ENCODE data around the gene WWOX.

Gene WWOX

DNA sequence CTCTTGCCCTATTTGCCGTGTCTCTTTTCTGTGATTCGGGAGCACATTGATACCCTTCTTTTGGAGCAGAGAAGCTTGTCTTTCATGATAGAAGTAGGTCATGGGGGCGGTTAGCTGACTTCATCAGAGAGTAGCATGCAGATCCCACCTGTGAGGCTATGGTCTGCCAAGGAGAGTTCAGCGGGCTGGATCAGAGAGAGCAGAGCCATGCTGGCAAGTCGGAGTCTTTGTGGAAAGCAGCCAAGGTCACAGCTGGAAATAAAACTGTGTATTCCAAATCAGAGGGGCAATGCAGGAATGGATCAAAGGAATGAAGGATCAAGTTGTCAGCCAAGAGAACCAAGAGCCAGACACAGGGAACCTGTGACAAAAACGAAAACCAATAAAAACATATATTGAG, 595.9 kb downstream of the WWOX start:
- no peak overlapping the region for H3K4me3 ChIP-seq
- no peak for TF ChIP-seq POLR2AphosphoS5 (IDR thresholded peaks at IDR 0.05; ENCODE audit: borderline replicate concordance, low read depth, low read length)
- no peak for TF ChIP-seq EZH2 (IDR thresholded peaks at IDR 0.05)
- no peak for TF ChIP-seq FOXP2 (optimal IDR thresholded peaks at IDR 0.05; ENCODE audit: control extremely low read depth, extremely low read length, insufficient read depth)
- H3K9me3 ChIP-seq (ENCODE audit: low read depth, low read length): no peaks in the 10 kb centered on the region
- no peak overlapping the region for H3K27ac ChIP-seq
- no peaks in the 10 kb centered on the region for H3K36me3 ChIP-seq (ENCODE audit: insufficient read depth, low read length)
- H3K9ac ChIP-seq (ENCODE audit: insufficient read length): no peak overlapping the region
- DNase-seq (ENCODE audit: low read depth, low spot score): no peak

- H3K9ac ChIP-seq (ENCODE audit: insufficient read length): no peak overlapping the region
These were observed 597.3 kb downstream of the WWOX start for GRCh38 chr16:78696797-78697196.

GRCh38 chr16:78697426-78697825, 598.0 kb downstream of the WWOX start:
- Histone ChIP-seq H3K9me3 (ENCODE audit: low read depth, low read length) (no peaks in the 10 kb centered on the region), H3K9ac (ENCODE audit: insufficient read length) (no peak overlapping the region), H3K36me3 (ENCODE audit: insufficient read depth, low read length) (no peaks in the 10 kb centered on the region), H3K27ac (no peak overlapping the region), H3K4me3 (no peak overlapping the region)
- DNase-seq (ENCODE audit: low read depth, low spot score): no peak
- no peak for TF ChIP-seq POLR2AphosphoS5 (IDR thresholded peaks at IDR 0.05; ENCODE audit: borderline replicate concordance, low read depth, low read length)

More at GRCh38 chr16:78696797-78697196, 597.3 kb downstream of the WWOX start:
- no peak overlapping the region for H3K27ac ChIP-seq
- no peaks in the 10 kb centered on the region for H3K36me3 ChIP-seq (ENCODE audit: insufficient read depth, low read length)
- TF ChIP-seq FOXP2 (optimal IDR thresholded peaks at IDR 0.05; ENCODE audit: control extremely low read depth, extremely low read length, insufficient read depth): no peak
- TF ChIP-seq EZH2 (IDR thresholded peaks at IDR 0.05): no peak
- no peak for TF ChIP-seq POLR2AphosphoS5 (IDR thresholded peaks at IDR 0.05; ENCODE audit: borderline replicate concordance, low read depth, low read length)
- H3K9me3 ChIP-seq (ENCODE audit: low read depth, low read length): no peaks in the 10 kb centered on the region
- H3K4me3 ChIP-seq: no peak overlapping the region
- DNase-seq (ENCODE audit: low read depth, low spot score): no peak

GRCh38 chr16:78703936-78704335, 604.5 kb downstream of the WWOX start:
- TF ChIP-seq FOXP2 (optimal IDR thresholded peaks at IDR 0.05; ENCODE audit: control extremely low read depth, extremely low read length, insufficient read depth) (no peak), EZH2 (IDR thresholded peaks at IDR 0.05) (no peak), POLR2AphosphoS5 (IDR thresholded peaks at IDR 0.05; ENCODE audit: borderline replicate concordance, low read depth, low read length) (no peak)
- Histone ChIP-seq H3K4me3 (peak overlapping the region; percentile 63), H3K27ac (peak overlapping the region; percentile 88), H3K36me3 (ENCODE audit: insufficient read depth, low read length) (no peaks in the 10 kb centered on the region), H3K9ac (ENCODE audit: insufficient read length) (no peak overlapping the region), H3K9me3 (ENCODE audit: low read depth, low read length) (no peaks in the 10 kb centered on the region)
- no peak for DNase-seq (ENCODE audit: low read depth, low spot score)

GRCh38 chr16:78704416-78704815, 605.0 kb downstream of the WWOX start:
- no peaks in the 10 kb centered on the region for H3K9me3 ChIP-seq (ENCODE audit: low read depth, low read length)
- peak overlapping the region; percentile 63 for H3K4me3 ChIP-seq
- TF ChIP-seq EZH2 (IDR thresholded peaks at IDR 0.05) (no peak), FOXP2 (optimal IDR thresholded peaks at IDR 0.05; ENCODE audit: control extremely low read depth, extremely low read length, insufficient read depth) (no peak), POLR2AphosphoS5 (IDR thresholded peaks at IDR 0.05; ENCODE audit: borderline replicate concordance, low read depth, low read length) (no peak)
- DNase-seq (ENCODE audit: low read depth, low spot score): peak; percentile 78
- peak overlapping the region; percentile 88 for H3K27ac ChIP-seq
- H3K36me3 ChIP-seq (ENCODE audit: insufficient read depth, low read length): no peaks in the 10 kb centered on the region
- H3K9ac ChIP-seq (ENCODE audit: insufficient read length): peak overlapping the region; percentile 41

- Histone ChIP-seq H3K9ac (ENCODE audit: insufficient read length) (no peak overlapping the region), H3K4me3 (no peak overlapping the region), H3K9me3 (ENCODE audit: low read depth, low read length) (no peaks in the 10 kb centered on the region), H3K27ac (no peak overlapping the region), H3K36me3 (ENCODE audit: insufficient read depth, low read length) (no peaks in the 10 kb centered on the region)
- no peak for TF ChIP-seq EZH2 (IDR thresholded peaks at IDR 0.05)
- no peak for TF ChIP-seq POLR2AphosphoS5 (IDR thresholded peaks at IDR 0.05; ENCODE audit: borderline replicate concordance, low read depth, low read length)
- TF ChIP-seq FOXP2 (optimal IDR thresholded peaks at IDR 0.05; ENCODE audit: control extremely low read depth, extremely low read length, insufficient read depth): no peak
- no peak for DNase-seq (ENCODE audit: low read depth, low spot score)
These were observed 606.2 kb downstream of the WWOX start for GRCh38 chr16:78705694-78706093.

DNA sequence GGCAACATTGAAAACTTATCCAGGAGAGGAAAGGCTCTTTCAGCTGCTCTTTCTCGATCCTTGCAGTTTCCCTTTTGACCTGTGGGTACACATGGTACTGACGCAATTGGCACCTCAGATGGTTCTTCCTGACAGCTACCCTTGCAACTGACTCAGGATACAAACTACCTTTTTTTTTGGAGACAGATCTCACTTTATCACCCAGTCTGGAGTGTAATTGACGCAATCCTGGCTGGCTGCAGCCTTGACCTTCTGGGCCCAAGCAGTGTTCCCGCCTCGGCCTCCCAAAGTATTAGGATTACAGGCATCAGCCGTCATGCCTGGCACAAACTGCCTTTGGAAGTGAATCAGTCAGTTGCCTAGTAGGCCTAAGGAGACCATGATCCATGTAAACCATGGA, 607.2 kb downstream of the WWOX start:
- Histone ChIP-seq H3K4me3 (no peak overlapping the region), H3K27ac (no peak overlapping the region), H3K36me3 (ENCODE audit: insufficient read depth, low read length) (no peaks in the 10 kb centered on the region), H3K9ac (ENCODE audit: insufficient read length) (no peak overlapping the region), H3K9me3 (ENCODE audit: low read depth, low read length) (no peaks in the 10 kb centered on the region)
- DNase-seq (ENCODE audit: low read depth, low spot score): no peak
- TF ChIP-seq EZH2 (IDR thresholded peaks at IDR 0.05): no peak
- TF ChIP-seq FOXP2 (optimal IDR thresholded peaks at IDR 0.05; ENCODE audit: control extremely low read depth, extremely low read length, insufficient read depth): no peak
- TF ChIP-seq POLR2AphosphoS5 (IDR thresholded peaks at IDR 0.05; ENCODE audit: borderline replicate concordance, low read depth, low read length): no peak

GRCh38 chr16:78709137-78709884, 609.9 kb downstream of the WWOX start:
- no peak overlapping the region for H3K27ac ChIP-seq
- no peak overlapping the region for H3K4me3 ChIP-seq
- no peak for DNase-seq (ENCODE audit: low read depth, low spot score)
- TF ChIP-seq EZH2 (IDR thresholded peaks at IDR 0.05) (no peak), FOXP2 (optimal IDR thresholded peaks at IDR 0.05; ENCODE audit: control extremely low read depth, extremely low read length, insufficient read depth) (no peak), POLR2AphosphoS5 (IDR thresholded peaks at IDR 0.05; ENCODE audit: borderline replicate concordance, low read depth, low read length) (no peak)
- H3K9ac ChIP-seq (ENCODE audit: insufficient read length): no peak overlapping the region
- H3K9me3 ChIP-seq (ENCODE audit: low read depth, low read length): no peaks in the 10 kb centered on the region
- no peaks in the 10 kb centered on the region for H3K36me3 ChIP-seq (ENCODE audit: insufficient read depth, low read length)

- DNase-seq (ENCODE audit: low read depth, low spot score): no peak
- TF ChIP-seq FOXP2 (optimal IDR thresholded peaks at IDR 0.05; ENCODE audit: control extremely low read depth, extremely low read length, insufficient read depth): no peak
- no peak for TF ChIP-seq EZH2 (IDR thresholded peaks at IDR 0.05)
- no peak for TF ChIP-seq POLR2AphosphoS5 (IDR thresholded peaks at IDR 0.05; ENCODE audit: borderline replicate concordance, low read depth, low read length)
- Histone ChIP-seq H3K4me3 (no peak overlapping the region), H3K9me3 (ENCODE audit: low read depth, low read length) (no peaks in the 10 kb centered on the region), H3K27ac (no peak overlapping the region), H3K9ac (ENCODE audit: insufficient read length) (no peak overlapping the region), H3K36me3 (ENCODE audit: insufficient read depth, low read length) (no peaks in the 10 kb centered on the region)
These were observed 615.7 kb downstream of the WWOX start for GRCh38 chr16:78715106-78715505.

All from SK-N-MC (cell line).